AG09319 (cell line): ENCODE results near the gene ERI3.

Source experiments
- DNase-seq: peaks from one replicate; pipeline ENCODE4 v3.0.0-alpha.2; 2010; ENCODE audit warnings: low read depth; ENCODE audit errors: extremely low read depth
- CTCF ChIP-seq: IDR thresholded peaks from 2 replicates; pipeline ENCODE4 v1.5.1; 2011; ENCODE audit warnings: low read depth, mild to moderate bottlenecking, inconsistent platforms, low read length, moderate library complexity

Gene ERI3

GRCh38 chr1:44281962-44282703, 72.9 kb downstream of the ERI3 start:
- no peak for TF ChIP-seq CTCF
- DNase-seq, result no peak

- no peak for TF ChIP-seq CTCF
- DNase-seq, result no peak
Observed at GRCh38 chr1:44276901-44277300, 78.2 kb downstream of the ERI3 start.

- no peak for TF ChIP-seq CTCF
- DNase-seq, result no peak
Observed at GRCh38 chr1:44275991-44276405, 79.1 kb downstream of the ERI3 start.

- no peak for TF ChIP-seq CTCF
- DNase-seq, result no peak
Observed at GRCh38 chr1:44275296-44275962, 79.6 kb downstream of the ERI3 start.

GRCh38 chr1:44273560-44274350, 81.3 kb downstream of the ERI3 start:
- no peak for DNase-seq
- no peak for TF ChIP-seq CTCF

GRCh38 chr1:44272992-44273391, 82.1 kb downstream of the ERI3 start:
- DNase-seq, result no peak
- TF ChIP-seq CTCF, result no peak

GRCh38 chr1:44271646-44272045, 83.4 kb downstream of the ERI3 start:
- DNase-seq, result no peak
- no peak for TF ChIP-seq CTCF
